ENCODE measurements around the gene TMEM108.

TMEM108 gene

DNA sequence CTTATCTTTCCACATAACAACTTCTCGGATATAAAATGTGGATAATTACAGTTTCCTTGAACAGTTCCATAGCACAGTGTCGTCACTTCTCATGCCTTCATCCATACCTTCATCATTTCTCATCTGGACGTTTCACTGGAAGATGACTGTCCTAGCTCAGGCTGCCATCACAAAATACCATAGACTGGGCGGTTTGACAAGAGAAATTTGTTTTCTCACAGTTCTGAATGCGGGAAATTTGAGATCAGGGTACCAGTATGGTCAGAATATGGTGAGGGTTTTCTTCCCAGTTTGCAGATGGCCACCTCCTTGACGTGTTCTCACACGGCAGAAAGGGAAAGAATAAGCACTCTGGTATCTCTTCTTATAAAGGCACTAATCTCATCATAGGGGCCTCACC lies 42.8 kb downstream of the TMEM108 start:
- Histone ChIP-seq H3K36me3 (ENCODE audit: control insufficient read depth in 1 of 2, insufficient read depth in 2 of 2, low read length in 2 of 2) (no peaks in the 10 kb centered on the region), H3K9ac (ENCODE audit: low read length) (no peak overlapping the region), H3K18ac (ENCODE audit: low read length) (no peak overlapping the region), H3K4me3 (ENCODE audit: low read depth, low read length) (no peak overlapping the region), H3K4ac (ENCODE audit: low read depth, low read length) (no peak overlapping the region), H3K9me3 (ENCODE audit: insufficient read depth, low read depth, low read length) (no peaks in the 10 kb centered on the region), H3K27ac (ENCODE audit: low read depth, low read length) (no peak overlapping the region), H3K79me2 (ENCODE audit: control insufficient read depth, insufficient read depth, low read length, poor library complexity) (no peaks in the 10 kb centered on the region), H2BK120ac (ENCODE audit: insufficient read depth, low read length, poor library complexity) (no peak overlapping the region), H3K23ac (ENCODE audit: low read length) (no peak overlapping the region), H2AFZ (ENCODE audit: insufficient read depth, low read length, poor library complexity) (no peak overlapping the region), H3K4me2 (ENCODE audit: low read length) (no peak overlapping the region), H3K27me3 (ENCODE audit: insufficient read depth, low read length) (no peaks in the 10 kb centered on the region), H2AK5ac (ENCODE audit: low read length) (no peak overlapping the region), H2BK12ac (ENCODE audit: low read length) (no peak overlapping the region), H4K8ac (ENCODE audit: low read depth, low read length) (no peak overlapping the region), H3K14ac (ENCODE audit: low read length) (no peak overlapping the region), H3K79me1 (ENCODE audit: low read length) (no peaks in the 10 kb centered on the region), H4K91ac (ENCODE audit: low read depth, low read length) (no peak overlapping the region), H4K12ac (ENCODE audit: low read depth, low read length) (no peak overlapping the region), H2BK5ac (ENCODE audit: low read depth, low read length, poor library complexity) (no peak overlapping the region), H3K4me1 (ENCODE audit: control insufficient read depth in 1 of 2, insufficient read depth in 2 of 2, low read length in 2 of 2) (no peaks in the 10 kb centered on the region)
- peak; percentile 90 to 99 for DNase-seq
- no CpG with 5 or more reads among the region's 7 CpGs for WGBS (ENCODE audit: extremely low coverage, insufficient coverage, insufficient read length)

DNA sequence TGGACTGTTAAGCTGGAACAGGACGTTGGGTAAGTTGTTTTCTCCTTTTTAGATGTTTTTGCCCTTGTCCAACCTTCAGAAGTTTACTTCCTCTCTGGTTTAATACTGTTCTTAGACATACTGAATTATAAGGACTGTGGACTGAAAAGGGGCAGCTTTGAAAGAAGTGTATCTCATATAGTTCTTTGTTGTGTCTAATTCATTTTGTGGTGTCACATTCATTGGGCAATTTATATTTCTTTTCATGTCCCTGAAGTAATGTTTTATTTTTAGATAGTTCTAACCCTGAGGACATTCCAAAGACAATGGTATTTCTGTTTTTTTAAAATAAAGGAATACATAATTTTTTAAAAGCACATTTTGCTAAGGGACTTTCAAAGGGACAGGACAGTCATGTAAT lies 45.2 kb downstream of the TMEM108 start:
- H3K79me2 ChIP-seq (ENCODE audit: control insufficient read depth, insufficient read depth, low read length, poor library complexity) = no peaks in the 10 kb centered on the region
- no peaks in the 10 kb centered on the region for H3K27me3 ChIP-seq (ENCODE audit: insufficient read depth, low read length)
- no peak overlapping the region for H3K4me2 ChIP-seq (ENCODE audit: low read length)
- no peak overlapping the region for H3K27ac ChIP-seq (ENCODE audit: low read depth, low read length)
- H3K4ac ChIP-seq (ENCODE audit: low read depth, low read length) = no peak overlapping the region
- H3K4me3 ChIP-seq (ENCODE audit: low read depth, low read length) = no peak overlapping the region
- H4K91ac ChIP-seq (ENCODE audit: low read depth, low read length) = no peak overlapping the region
- H4K12ac ChIP-seq (ENCODE audit: low read depth, low read length) = no peak overlapping the region
- no CpG with 5 or more reads among the region's 1 CpG for WGBS (ENCODE audit: extremely low coverage, insufficient coverage, insufficient read length)
- H2BK120ac ChIP-seq (ENCODE audit: insufficient read depth, low read length, poor library complexity) = no peak overlapping the region
- no peak overlapping the region for H3K23ac ChIP-seq (ENCODE audit: low read length)
- H4K8ac ChIP-seq (ENCODE audit: low read depth, low read length) = no peak overlapping the region
- DNase-seq = no peak
- H3K36me3 ChIP-seq (ENCODE audit: control insufficient read depth in 1 of 2, insufficient read depth in 2 of 2, low read length in 2 of 2) = no peaks in the 10 kb centered on the region
- H3K4me1 ChIP-seq (ENCODE audit: control insufficient read depth in 1 of 2, insufficient read depth in 2 of 2, low read length in 2 of 2) = no peaks in the 10 kb centered on the region
- H3K14ac ChIP-seq (ENCODE audit: low read length) = no peak overlapping the region
- H2BK12ac ChIP-seq (ENCODE audit: low read length) = no peak overlapping the region
- no peak overlapping the region for H2AK5ac ChIP-seq (ENCODE audit: low read length)
- no peak overlapping the region for H2AFZ ChIP-seq (ENCODE audit: insufficient read depth, low read length, poor library complexity)
- H3K79me1 ChIP-seq (ENCODE audit: low read length) = no peaks in the 10 kb centered on the region
- no peak overlapping the region for H2BK5ac ChIP-seq (ENCODE audit: low read depth, low read length, poor library complexity)
- H3K18ac ChIP-seq (ENCODE audit: low read length) = no peak overlapping the region
- no peak overlapping the region for H3K9ac ChIP-seq (ENCODE audit: low read length)
- H3K9me3 ChIP-seq (ENCODE audit: insufficient read depth, low read depth, low read length) = no peaks in the 10 kb centered on the region

DNA sequence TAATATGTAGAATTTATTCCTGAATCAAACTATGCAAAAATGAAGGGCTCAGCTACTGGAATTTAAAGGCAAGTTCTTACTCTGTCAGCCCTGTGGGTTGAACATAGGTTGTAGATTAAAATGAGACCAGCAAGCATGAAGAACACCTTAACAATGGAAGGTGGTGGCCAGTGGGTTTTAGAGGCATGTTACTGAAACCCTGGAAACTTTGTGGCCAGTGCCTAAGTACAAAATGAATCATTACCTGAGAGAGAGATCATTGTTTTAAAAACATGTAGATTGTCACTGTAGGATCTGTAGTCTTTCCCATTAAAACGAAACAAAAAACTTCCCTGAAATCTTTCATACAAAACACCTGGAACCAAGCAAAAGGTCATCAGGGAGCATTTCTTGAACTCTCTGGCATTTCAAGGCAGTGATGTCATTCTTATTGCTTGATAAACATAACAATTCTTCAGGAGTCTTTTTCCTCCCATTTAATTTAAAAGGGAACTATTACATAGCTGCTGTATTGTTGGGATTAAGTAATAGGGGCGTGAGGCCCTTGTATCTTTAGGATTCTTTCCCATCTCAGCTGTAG lies 51.8 kb downstream of the TMEM108 start:
- Histone ChIP-seq H3K27me3 (ENCODE audit: insufficient read depth, low read length) (no peaks in the 10 kb centered on the region), H3K79me2 (ENCODE audit: control insufficient read depth, insufficient read depth, low read length, poor library complexity) (no peaks in the 10 kb centered on the region), H2AK5ac (ENCODE audit: low read length) (no peak overlapping the region), H3K4me3 (ENCODE audit: low read depth, low read length) (no peak overlapping the region), H3K18ac (ENCODE audit: low read length) (no peak overlapping the region), H4K8ac (ENCODE audit: low read depth, low read length) (no peak overlapping the region), H3K4me1 (ENCODE audit: control insufficient read depth in 1 of 2, insufficient read depth in 2 of 2, low read length in 2 of 2) (no peaks in the 10 kb centered on the region), H3K27ac (ENCODE audit: low read depth, low read length) (no peak overlapping the region), H3K23ac (ENCODE audit: low read length) (no peak overlapping the region), H3K14ac (ENCODE audit: low read length) (no peak overlapping the region), H2BK120ac (ENCODE audit: insufficient read depth, low read length, poor library complexity) (no peak overlapping the region), H2AFZ (ENCODE audit: insufficient read depth, low read length, poor library complexity) (no peak overlapping the region), H3K9me3 (ENCODE audit: insufficient read depth, low read depth, low read length) (no peaks in the 10 kb centered on the region), H3K36me3 (ENCODE audit: control insufficient read depth in 1 of 2, insufficient read depth in 2 of 2, low read length in 2 of 2) (no peaks in the 10 kb centered on the region), H4K91ac (ENCODE audit: low read depth, low read length) (no peak overlapping the region), H2BK12ac (ENCODE audit: low read length) (no peak overlapping the region), H4K12ac (ENCODE audit: low read depth, low read length) (no peak overlapping the region), H3K4me2 (ENCODE audit: low read length) (no peak overlapping the region), H3K79me1 (ENCODE audit: low read length) (no peaks in the 10 kb centered on the region), H3K4ac (ENCODE audit: low read depth, low read length) (no peak overlapping the region), H3K9ac (ENCODE audit: low read length) (no peak overlapping the region), H2BK5ac (ENCODE audit: low read depth, low read length, poor library complexity) (no peak overlapping the region)
- WGBS (ENCODE audit: extremely low coverage, insufficient coverage, insufficient read length) = no CpG with 5 or more reads among the region's 2 CpGs
- peak; percentile 42 to 78 for DNase-seq

DNA sequence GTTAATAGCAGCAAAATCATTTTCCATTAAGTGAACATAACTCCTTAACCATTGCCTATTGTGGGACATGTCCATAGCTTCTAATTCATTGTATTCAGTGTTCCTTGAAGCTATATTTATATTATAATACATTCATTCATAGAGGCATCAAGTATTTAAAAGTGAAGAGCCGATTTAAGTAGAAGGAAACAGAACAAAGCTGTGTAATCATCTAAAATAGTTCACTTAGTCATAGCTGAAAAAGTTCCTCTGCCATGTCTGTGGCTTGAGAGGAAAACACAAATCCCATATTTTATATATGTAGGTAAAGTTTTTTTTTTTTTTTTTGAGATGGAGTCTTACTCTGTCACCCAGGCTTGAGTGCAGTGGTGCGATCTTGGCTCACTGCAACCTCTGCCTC lies 54.5 kb downstream of the TMEM108 start:
- H3K27ac ChIP-seq (ENCODE audit: low read depth, low read length) = no peak overlapping the region
- no peak overlapping the region for H2AFZ ChIP-seq (ENCODE audit: insufficient read depth, low read length, poor library complexity)
- no peak for DNase-seq
- no peak overlapping the region for H2BK5ac ChIP-seq (ENCODE audit: low read depth, low read length, poor library complexity)
- no peak overlapping the region for H3K4me3 ChIP-seq (ENCODE audit: low read depth, low read length)
- no peak overlapping the region for H2BK12ac ChIP-seq (ENCODE audit: low read length)
- no peaks in the 10 kb centered on the region for H3K4me1 ChIP-seq (ENCODE audit: control insufficient read depth in 1 of 2, insufficient read depth in 2 of 2, low read length in 2 of 2)
- no peaks in the 10 kb centered on the region for H3K27me3 ChIP-seq (ENCODE audit: insufficient read depth, low read length)
- H2AK5ac ChIP-seq (ENCODE audit: low read length) = no peak overlapping the region
- no peaks in the 10 kb centered on the region for H3K36me3 ChIP-seq (ENCODE audit: control insufficient read depth in 1 of 2, insufficient read depth in 2 of 2, low read length in 2 of 2)
- H3K9ac ChIP-seq (ENCODE audit: low read length) = no peak overlapping the region
- WGBS (ENCODE audit: extremely low coverage, insufficient coverage, insufficient read length) = no CpG with 5 or more reads among the region's 2 CpGs
- H3K9me3 ChIP-seq (ENCODE audit: insufficient read depth, low read depth, low read length) = no peaks in the 10 kb centered on the region
- no peaks in the 10 kb centered on the region for H3K79me1 ChIP-seq (ENCODE audit: low read length)
- no peak overlapping the region for H3K4me2 ChIP-seq (ENCODE audit: low read length)
- H3K79me2 ChIP-seq (ENCODE audit: control insufficient read depth, insufficient read depth, low read length, poor library complexity) = no peaks in the 10 kb centered on the region
- no peak overlapping the region for H4K91ac ChIP-seq (ENCODE audit: low read depth, low read length)
- H2BK120ac ChIP-seq (ENCODE audit: insufficient read depth, low read length, poor library complexity) = no peak overlapping the region
- H4K12ac ChIP-seq (ENCODE audit: low read depth, low read length) = no peak overlapping the region
- no peak overlapping the region for H3K4ac ChIP-seq (ENCODE audit: low read depth, low read length)
- H3K23ac ChIP-seq (ENCODE audit: low read length) = no peak overlapping the region
- H3K18ac ChIP-seq (ENCODE audit: low read length) = no peak overlapping the region
- H3K14ac ChIP-seq (ENCODE audit: low read length) = no peak overlapping the region
- H4K8ac ChIP-seq (ENCODE audit: low read depth, low read length) = no peak overlapping the region

All from trophoblast cell (in vitro differentiated cells and primary cell).